ENCODE measurements around the gene FREY1. TPM values are rescaled to one million over a fixed set of nuclear protein-coding genes. Genes with fewer than 3 reads are reported as not detected.

The FREY1 gene
- total RNA-seq, 1 donor from 2014 or later: 1.4 TPM

GRCh38 chr11:45879803-45880686 is 27.0 kb downstream of the FREY1 start:
- Mint-ChIP-seq H3K9me3 (no peaks in the 10 kb centered on the region), H3K27ac (no peak overlapping the region), H3K4me3 (ENCODE audit: low read depth) (no peak overlapping the region), H3K4me1 (ENCODE audit: low read depth) (peaks cover 3% of the 10 kb centered on the region), H3K27me3 (ENCODE audit: low read depth) (peaks cover 2% of the 10 kb centered on the region), H3K36me3 (ENCODE audit: low read depth) (peaks cover 28% of the 10 kb centered on the region)
- intact Hi-C loops (cut with micrococcal nuclease): no loop called here
- no peak for DNase-seq (ENCODE audit: low spot score)

GRCh38 chr11:45877845-45878244 is 29.2 kb downstream of the FREY1 start:
- Mint-ChIP-seq H3K9me3 (no peaks in the 10 kb centered on the region), H3K27ac (no peak overlapping the region), H3K27me3 (ENCODE audit: low read depth) (no peaks in the 10 kb centered on the region), H3K36me3 (ENCODE audit: low read depth) (peaks cover 38% of the 10 kb centered on the region), H3K4me3 (ENCODE audit: low read depth) (no peak overlapping the region), H3K4me1 (ENCODE audit: low read depth) (no peaks in the 10 kb centered on the region)
- intact Hi-C loops (cut with micrococcal nuclease): no loop called here
- no peak for DNase-seq (ENCODE audit: low spot score)

GRCh38 chr11:45877221-45877620 is 29.9 kb downstream of the FREY1 start:
- Mint-ChIP-seq H3K36me3 (ENCODE audit: low read depth) (peaks cover 39% of the 10 kb centered on the region), H3K27ac (no peak overlapping the region)
- intact Hi-C loops (cut with micrococcal nuclease): no loop called here

GRCh38 chr11:45876401-45876800 is 30.7 kb downstream of the FREY1 start:
- H3K4me1 Mint-ChIP-seq (ENCODE audit: low read depth): no peaks in the 10 kb centered on the region
- no peaks in the 10 kb centered on the region for H3K9me3 Mint-ChIP-seq
- H3K36me3 Mint-ChIP-seq (ENCODE audit: low read depth): peaks cover 41% of the 10 kb centered on the region
- no peak overlapping the region for H3K27ac Mint-ChIP-seq
- H3K4me3 Mint-ChIP-seq (ENCODE audit: low read depth): no peak overlapping the region
- no peak for DNase-seq (ENCODE audit: low spot score)
- intact Hi-C loops (cut with micrococcal nuclease): no loop called here
- H3K27me3 Mint-ChIP-seq (ENCODE audit: low read depth): no peaks in the 10 kb centered on the region

More at GRCh38 chr11:45877221-45877620, 29.9 kb downstream of the FREY1 start:
- Mint-ChIP-seq H3K4me1 (ENCODE audit: low read depth) (no peaks in the 10 kb centered on the region), H3K9me3 (no peaks in the 10 kb centered on the region), H3K27me3 (ENCODE audit: low read depth) (no peaks in the 10 kb centered on the region), H3K4me3 (ENCODE audit: low read depth) (no peak overlapping the region)
- no peak for DNase-seq (ENCODE audit: low spot score)

- no peaks in the 10 kb centered on the region for H3K9me3 Mint-ChIP-seq
- intact Hi-C loops (cut with micrococcal nuclease): no loop called here
- H3K27me3 Mint-ChIP-seq (ENCODE audit: low read depth): no peaks in the 10 kb centered on the region
- H3K27ac Mint-ChIP-seq: no peak overlapping the region
- H3K36me3 Mint-ChIP-seq (ENCODE audit: low read depth): peaks cover 55% of the 10 kb centered on the region
- no peaks in the 10 kb centered on the region for H3K4me1 Mint-ChIP-seq (ENCODE audit: low read depth)
- H3K4me3 Mint-ChIP-seq (ENCODE audit: low read depth): no peak overlapping the region
- no peak for DNase-seq (ENCODE audit: low spot score)
Measured at GRCh38 chr11:45872651-45873356, 34.3 kb downstream of the FREY1 start.

- peaks cover 50% of the 10 kb centered on the region for H3K36me3 Mint-ChIP-seq (ENCODE audit: low read depth)
- H3K4me1 Mint-ChIP-seq (ENCODE audit: low read depth): no peaks in the 10 kb centered on the region
- no peak overlapping the region for H3K27ac Mint-ChIP-seq
- H3K27me3 Mint-ChIP-seq (ENCODE audit: low read depth): no peaks in the 10 kb centered on the region
- no peak for DNase-seq (ENCODE audit: low spot score)
- no peaks in the 10 kb centered on the region for H3K9me3 Mint-ChIP-seq
- no peak overlapping the region for H3K4me3 Mint-ChIP-seq (ENCODE audit: low read depth)
- intact Hi-C loops (cut with micrococcal nuclease): no loop called here
Measured at GRCh38 chr11:45871638-45872037, 35.4 kb downstream of the FREY1 start.

GRCh38 chr11:45870706-45871105 is 36.4 kb downstream of the FREY1 start:
- H3K36me3 Mint-ChIP-seq (ENCODE audit: low read depth): peaks cover 54% of the 10 kb centered on the region

GRCh38 chr11:45869551-45869950 is 37.5 kb downstream of the FREY1 start:
- Mint-ChIP-seq H3K4me3 (ENCODE audit: low read depth) (no peak overlapping the region), H3K9me3 (no peaks in the 10 kb centered on the region), H3K36me3 (ENCODE audit: low read depth) (peaks cover 47% of the 10 kb centered on the region), H3K27ac (no peak overlapping the region), H3K27me3 (ENCODE audit: low read depth) (no peaks in the 10 kb centered on the region), H3K4me1 (ENCODE audit: low read depth) (no peaks in the 10 kb centered on the region)
- DNase-seq (ENCODE audit: low spot score): no peak
- intact Hi-C loops (cut with micrococcal nuclease): no loop called here

More at GRCh38 chr11:45870706-45871105, 36.4 kb downstream of the FREY1 start:
- intact Hi-C loops (cut with micrococcal nuclease): no loop called here
- no peak for DNase-seq (ENCODE audit: low spot score)
- no peak overlapping the region for H3K27ac Mint-ChIP-seq
- H3K4me3 Mint-ChIP-seq (ENCODE audit: low read depth): no peak overlapping the region
- H3K4me1 Mint-ChIP-seq (ENCODE audit: low read depth): no peaks in the 10 kb centered on the region
- no peaks in the 10 kb centered on the region for H3K9me3 Mint-ChIP-seq
- H3K27me3 Mint-ChIP-seq (ENCODE audit: low read depth): no peaks in the 10 kb centered on the region

- Mint-ChIP-seq H3K36me3 (ENCODE audit: low read depth) (peaks cover 55% of the 10 kb centered on the region), H3K27me3 (ENCODE audit: low read depth) (no peaks in the 10 kb centered on the region), H3K27ac (no peak overlapping the region), H3K4me1 (ENCODE audit: low read depth) (no peaks in the 10 kb centered on the region), H3K4me3 (ENCODE audit: low read depth) (no peak overlapping the region), H3K9me3 (no peaks in the 10 kb centered on the region)
- DNase-seq (ENCODE audit: low spot score): no peak
- intact Hi-C loops (cut with micrococcal nuclease): no loop called here
Measured at GRCh38 chr11:45864041-45864440, 43.0 kb downstream of the FREY1 start.

- H3K27ac Mint-ChIP-seq: no peak overlapping the region
- intact Hi-C loops (cut with micrococcal nuclease): no loop called here
- no peaks in the 10 kb centered on the region for H3K27me3 Mint-ChIP-seq (ENCODE audit: low read depth)
- H3K4me1 Mint-ChIP-seq (ENCODE audit: low read depth): no peaks in the 10 kb centered on the region
- H3K36me3 Mint-ChIP-seq (ENCODE audit: low read depth): peaks cover 54% of the 10 kb centered on the region
- DNase-seq (ENCODE audit: low spot score): no peak
- no peaks in the 10 kb centered on the region for H3K9me3 Mint-ChIP-seq
- no peak overlapping the region for H3K4me3 Mint-ChIP-seq (ENCODE audit: low read depth)
Measured at GRCh38 chr11:45860764-45861510, 46.1 kb downstream of the FREY1 start.

- Mint-ChIP-seq H3K27me3 (ENCODE audit: low read depth) (no peaks in the 10 kb centered on the region), H3K9me3 (no peaks in the 10 kb centered on the region), H3K4me3 (ENCODE audit: low read depth) (no peak overlapping the region), H3K36me3 (ENCODE audit: low read depth) (peaks cover 51% of the 10 kb centered on the region), H3K27ac (no peak overlapping the region), H3K4me1 (ENCODE audit: low read depth) (no peaks in the 10 kb centered on the region)
- DNase-seq (ENCODE audit: low spot score): no peak
- intact Hi-C loops (cut with micrococcal nuclease): no loop called here
Measured at GRCh38 chr11:45860348-45860747, 46.7 kb downstream of the FREY1 start.

GRCh38 chr11:45859661-45860140 is 47.4 kb downstream of the FREY1 start:
- no peaks in the 10 kb centered on the region for H3K4me1 Mint-ChIP-seq (ENCODE audit: low read depth)
- no peak for DNase-seq (ENCODE audit: low spot score)
- intact Hi-C loops (cut with micrococcal nuclease): no loop called here
- H3K4me3 Mint-ChIP-seq (ENCODE audit: low read depth): no peak overlapping the region
- no peak overlapping the region for H3K27ac Mint-ChIP-seq
- H3K9me3 Mint-ChIP-seq: no peaks in the 10 kb centered on the region
- peaks cover 51% of the 10 kb centered on the region for H3K36me3 Mint-ChIP-seq (ENCODE audit: low read depth)
- H3K27me3 Mint-ChIP-seq (ENCODE audit: low read depth): no peaks in the 10 kb centered on the region
